ENCODE measurements around the gene FTO.

The FTO gene

GRCh38 chr16:54053891-54054820 is 350.2 kb downstream of the FTO start:
- Histone ChIP-seq H3K36me3 (ENCODE audit: insufficient read depth, low read length) (no peaks in the 10 kb centered on the region), H3K4me3 (ENCODE audit: low read depth in 1 of 2, low read length in 2 of 2) (no peak overlapping the region), H3K9ac (ENCODE audit: low read length) (no peak overlapping the region)

GRCh38 chr16:54055191-54055590 is 351.2 kb downstream of the FTO start:
- Histone ChIP-seq H3K4me3 (ENCODE audit: low read depth in 1 of 2, low read length in 2 of 2) (no peak overlapping the region), H3K9me3 (ENCODE audit: low read length) (no peaks in the 10 kb centered on the region), H3K27ac (ENCODE audit: low read depth, low read length) (no peak overlapping the region), H3K9ac (ENCODE audit: low read length) (no peak overlapping the region), H3K36me3 (ENCODE audit: insufficient read depth, low read length) (no peaks in the 10 kb centered on the region), H3K4me1 (ENCODE audit: insufficient read depth, low read length) (no peaks in the 10 kb centered on the region), H3K27me3 (ENCODE audit: control insufficient read depth in 1 of 2, insufficient read depth in 2 of 2, low read length in 2 of 2) (no peaks in the 10 kb centered on the region)

More at GRCh38 chr16:54053891-54054820, 350.2 kb downstream of the FTO start:
- Histone ChIP-seq H3K4me1 (ENCODE audit: insufficient read depth, low read length) (no peaks in the 10 kb centered on the region), H3K27me3 (ENCODE audit: control insufficient read depth in 1 of 2, insufficient read depth in 2 of 2, low read length in 2 of 2) (no peaks in the 10 kb centered on the region), H3K9me3 (ENCODE audit: low read length) (no peaks in the 10 kb centered on the region), H3K27ac (ENCODE audit: low read depth, low read length) (no peak overlapping the region)

GRCh38 chr16:54055864-54056263 is 351.9 kb downstream of the FTO start:
- Histone ChIP-seq H3K36me3 (ENCODE audit: insufficient read depth, low read length) (no peaks in the 10 kb centered on the region), H3K27ac (ENCODE audit: low read depth, low read length) (no peak overlapping the region), H3K27me3 (ENCODE audit: control insufficient read depth in 1 of 2, insufficient read depth in 2 of 2, low read length in 2 of 2) (no peaks in the 10 kb centered on the region), H3K4me1 (ENCODE audit: insufficient read depth, low read length) (no peaks in the 10 kb centered on the region), H3K4me3 (ENCODE audit: low read depth in 1 of 2, low read length in 2 of 2) (no peak overlapping the region), H3K9ac (ENCODE audit: low read length) (no peak overlapping the region), H3K9me3 (ENCODE audit: low read length) (no peaks in the 10 kb centered on the region)

GRCh38 chr16:54056921-54057320 is 353.0 kb downstream of the FTO start:
- no peak overlapping the region for H3K4me3 ChIP-seq (ENCODE audit: low read depth in 1 of 2, low read length in 2 of 2)
- H3K4me1 ChIP-seq (ENCODE audit: insufficient read depth, low read length), result no peaks in the 10 kb centered on the region
- no peak overlapping the region for H3K9ac ChIP-seq (ENCODE audit: low read length)
- no peaks in the 10 kb centered on the region for H3K36me3 ChIP-seq (ENCODE audit: insufficient read depth, low read length)
- no peaks in the 10 kb centered on the region for H3K9me3 ChIP-seq (ENCODE audit: low read length)
- H3K27ac ChIP-seq (ENCODE audit: low read depth, low read length), result no peak overlapping the region
- no peaks in the 10 kb centered on the region for H3K27me3 ChIP-seq (ENCODE audit: control insufficient read depth in 1 of 2, insufficient read depth in 2 of 2, low read length in 2 of 2)

GRCh38 chr16:54059319-54059718 is 355.4 kb downstream of the FTO start:
- no peaks in the 10 kb centered on the region for H3K9me3 ChIP-seq (ENCODE audit: low read length)
- no peak overlapping the region for H3K9ac ChIP-seq (ENCODE audit: low read length)
- no peaks in the 10 kb centered on the region for H3K36me3 ChIP-seq (ENCODE audit: insufficient read depth, low read length)
- no peaks in the 10 kb centered on the region for H3K27me3 ChIP-seq (ENCODE audit: control insufficient read depth in 1 of 2, insufficient read depth in 2 of 2, low read length in 2 of 2)
- no peak overlapping the region for H3K27ac ChIP-seq (ENCODE audit: low read depth, low read length)
- no peaks in the 10 kb centered on the region for H3K4me1 ChIP-seq (ENCODE audit: insufficient read depth, low read length)
- no peak overlapping the region for H3K4me3 ChIP-seq (ENCODE audit: low read depth in 1 of 2, low read length in 2 of 2)

GRCh38 chr16:54060599-54061421 is 356.9 kb downstream of the FTO start:
- no peak overlapping the region for H3K4me3 ChIP-seq (ENCODE audit: low read depth in 1 of 2, low read length in 2 of 2)
- no peak overlapping the region for H3K9ac ChIP-seq (ENCODE audit: low read length)
- H3K4me1 ChIP-seq (ENCODE audit: insufficient read depth, low read length), result no peaks in the 10 kb centered on the region
- no peak overlapping the region for H3K27ac ChIP-seq (ENCODE audit: low read depth, low read length)
- no peaks in the 10 kb centered on the region for H3K27me3 ChIP-seq (ENCODE audit: control insufficient read depth in 1 of 2, insufficient read depth in 2 of 2, low read length in 2 of 2)
- H3K36me3 ChIP-seq (ENCODE audit: insufficient read depth, low read length), result no peaks in the 10 kb centered on the region
- H3K9me3 ChIP-seq (ENCODE audit: low read length), result no peaks in the 10 kb centered on the region

- H3K4me3 ChIP-seq (ENCODE audit: low read depth in 1 of 2, low read length in 2 of 2), result no peak overlapping the region
- H3K9ac ChIP-seq (ENCODE audit: low read length), result no peak overlapping the region
- H3K27ac ChIP-seq (ENCODE audit: low read depth, low read length), result no peak overlapping the region
- H3K36me3 ChIP-seq (ENCODE audit: insufficient read depth, low read length), result no peaks in the 10 kb centered on the region
- no peaks in the 10 kb centered on the region for H3K9me3 ChIP-seq (ENCODE audit: low read length)
- peaks cover 2% of the 10 kb centered on the region for H3K4me1 ChIP-seq (ENCODE audit: insufficient read depth, low read length)
- H3K27me3 ChIP-seq (ENCODE audit: control insufficient read depth in 1 of 2, insufficient read depth in 2 of 2, low read length in 2 of 2), result no peaks in the 10 kb centered on the region
These were observed 357.5 kb downstream of the FTO start for GRCh38 chr16:54061454-54061853.

- H3K4me3 ChIP-seq (ENCODE audit: low read depth in 1 of 2, low read length in 2 of 2), result no peak overlapping the region
- H3K9me3 ChIP-seq (ENCODE audit: low read length), result no peaks in the 10 kb centered on the region
- no peaks in the 10 kb centered on the region for H3K36me3 ChIP-seq (ENCODE audit: insufficient read depth, low read length)
- H3K27ac ChIP-seq (ENCODE audit: low read depth, low read length), result no peak overlapping the region
- H3K9ac ChIP-seq (ENCODE audit: low read length), result no peak overlapping the region
- no peaks in the 10 kb centered on the region for H3K27me3 ChIP-seq (ENCODE audit: control insufficient read depth in 1 of 2, insufficient read depth in 2 of 2, low read length in 2 of 2)
- H3K4me1 ChIP-seq (ENCODE audit: insufficient read depth, low read length), result peaks cover 4% of the 10 kb centered on the region
These were observed 358.7 kb downstream of the FTO start for GRCh38 chr16:54062361-54063278.

GRCh38 chr16:54063279-54063773 is 359.4 kb downstream of the FTO start:
- Histone ChIP-seq H3K9me3 (ENCODE audit: low read length) (no peaks in the 10 kb centered on the region), H3K4me3 (ENCODE audit: low read depth in 1 of 2, low read length in 2 of 2) (no peak overlapping the region), H3K36me3 (ENCODE audit: insufficient read depth, low read length) (no peaks in the 10 kb centered on the region), H3K27ac (ENCODE audit: low read depth, low read length) (no peak overlapping the region), H3K9ac (ENCODE audit: low read length) (no peak overlapping the region), H3K4me1 (ENCODE audit: insufficient read depth, low read length) (peaks cover 4% of the 10 kb centered on the region), H3K27me3 (ENCODE audit: control insufficient read depth in 1 of 2, insufficient read depth in 2 of 2, low read length in 2 of 2) (no peaks in the 10 kb centered on the region)

GRCh38 chr16:54066451-54067105 is 362.6 kb downstream of the FTO start:
- no peak overlapping the region for H3K27ac ChIP-seq (ENCODE audit: low read depth, low read length)
- peaks cover 4% of the 10 kb centered on the region for H3K4me1 ChIP-seq (ENCODE audit: insufficient read depth, low read length)
- H3K36me3 ChIP-seq (ENCODE audit: insufficient read depth, low read length), result no peaks in the 10 kb centered on the region
- no peak overlapping the region for H3K9ac ChIP-seq (ENCODE audit: low read length)
- H3K27me3 ChIP-seq (ENCODE audit: control insufficient read depth in 1 of 2, insufficient read depth in 2 of 2, low read length in 2 of 2), result peaks cover 0 to 4% of the 10 kb centered on the region in 2 donors
- H3K4me3 ChIP-seq (ENCODE audit: low read depth in 1 of 2, low read length in 2 of 2), result no peak overlapping the region
- H3K9me3 ChIP-seq (ENCODE audit: low read length), result no peaks in the 10 kb centered on the region
